NCI-H82 treated with DMSO at 0.1 percent for 48 hours (cell line): Measurements from ENCODE around the gene TMEM39A.

Source experiments
- DNase-seq: peaks from one replicate; lab custom pipeline; 2025; ENCODE audit not compliant: unreplicated experiment; lab: John Stamatoyannopoulos, UW

TMEM39A gene

DNA sequence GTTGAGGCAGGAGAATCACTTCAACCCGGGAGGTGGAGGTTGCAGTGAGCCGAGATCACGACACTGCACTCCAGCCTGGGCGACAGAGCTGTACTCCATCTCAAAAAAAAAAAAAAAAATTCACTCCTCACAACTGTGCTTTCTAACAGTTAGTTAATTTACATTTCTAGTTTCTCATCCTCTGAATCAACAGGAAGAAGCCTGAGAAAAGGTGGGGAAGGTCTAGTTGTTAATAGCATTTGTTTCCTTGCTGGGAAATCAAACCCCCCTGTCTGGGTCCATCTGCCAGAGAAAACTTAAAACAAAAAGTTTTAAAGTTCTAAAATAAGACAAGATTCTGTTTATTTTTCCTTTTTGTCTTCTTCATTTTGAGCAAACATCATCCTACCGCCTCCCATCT is 62.3 kb downstream of the TMEM39A start:
- no peak for DNase-seq

- no peak for DNase-seq
Observed at GRCh38 chr3:119400466-119400865, 62.9 kb downstream of the TMEM39A start.

- DNase-seq, result no peak
Observed at GRCh38 chr3:119396870-119397269, 66.5 kb downstream of the TMEM39A start.

DNA sequence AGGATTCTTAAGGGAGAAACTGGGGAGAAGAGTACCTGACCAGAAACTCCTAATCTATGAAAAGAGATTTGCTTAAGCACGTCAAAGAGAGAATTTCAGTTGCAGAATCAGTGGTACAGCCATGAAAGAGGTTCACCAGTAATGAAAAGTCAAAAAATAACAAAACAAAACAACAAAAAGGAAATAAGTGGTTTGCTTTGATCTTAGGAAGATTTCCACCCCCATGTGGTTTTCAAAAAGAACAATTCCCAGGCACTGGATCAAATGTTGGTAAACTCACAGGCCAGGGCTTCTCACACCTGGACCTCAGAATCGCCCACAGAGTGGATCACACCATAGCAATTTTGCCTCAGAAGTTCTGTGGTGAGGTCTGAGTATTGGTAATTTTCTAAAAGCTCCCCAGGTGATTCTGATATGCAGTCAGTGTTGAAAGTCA is 67.5 kb downstream of the TMEM39A start:
- no peak for DNase-seq

- DNase-seq, result no peak
Observed at GRCh38 chr3:119388577-119388976, 74.8 kb downstream of the TMEM39A start.

- no peak for DNase-seq
Observed at GRCh38 chr3:119382134-119382533, 81.3 kb downstream of the TMEM39A start.

DNA sequence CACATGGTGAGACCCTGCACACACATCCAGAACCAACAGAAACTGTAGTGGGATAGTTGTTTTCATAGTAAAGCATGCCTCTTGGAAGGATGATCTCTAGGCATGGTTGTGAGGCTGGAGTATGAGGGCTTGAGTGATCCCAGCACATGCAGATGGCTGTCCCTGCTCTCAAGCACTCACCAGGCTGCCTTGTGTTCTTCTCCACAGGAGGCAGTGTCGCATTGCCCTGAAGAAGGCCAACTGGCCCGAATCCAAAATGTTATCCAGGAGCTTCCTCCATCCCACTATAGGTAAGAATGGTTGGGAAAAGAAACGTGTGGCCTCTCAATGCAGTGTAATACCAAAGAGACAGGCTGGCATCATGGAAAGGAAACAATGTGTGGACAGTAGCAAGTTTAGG is 82.7 kb downstream of the TMEM39A start:
- DNase-seq, result no peak
